HuH-7 (cell line): ENCODE results near the gene DDX41.
A peak's percentile ranks its signal among the peaks of the same experiment; 100 is the strongest.
"Not testable (repeated sequence)": the region's sequence is repeated elsewhere in the genome, so short reads cannot be mapped to it uniquely, and the experiment has no call there.

ENCODE experiments used
- DNase-seq: peaks from one replicate; pipeline ENCODE4 v3.0.0; 2011; ENCODE audit warnings: low spot score

Gene DDX41

GRCh38 chr5:177516601-177517568 is at the start of gene DDX41:
Gene DDX41, minus strand, starts transcription at chr5:177516961. Its CDS starts 16 bp downstream, at chr5:177516945.
- DNase-seq = peak; percentile 100

- no peak for DNase-seq
Observed at GRCh38 chr5:177565046-177565445, 48.3 kb upstream of the DDX41 start.

- not testable (repeated sequence) for DNase-seq
Observed at GRCh38 chr5:177559446-177559941, 42.7 kb upstream of the DDX41 start.

- no peak for DNase-seq
Observed at GRCh38 chr5:177557796-177558195, 41.0 kb upstream of the DDX41 start.

GRCh38 chr5:177557041-177557647 is 40.4 kb upstream of the DDX41 start:
- DNase-seq = peak; percentile 94

- no peak for DNase-seq
Observed at GRCh38 chr5:177555665-177556064, 38.9 kb upstream of the DDX41 start.

GRCh38 chr5:177555228-177555627 is 38.5 kb upstream of the DDX41 start:
- DNase-seq = no peak

- DNase-seq = peak; percentile 98
Observed at GRCh38 chr5:177554474-177555111, 37.8 kb upstream of the DDX41 start, which contains the start of gene FAM193B. Gene FAM193B, minus strand, starts transcription at chr5:177554563. Its CDS starts 105 bp downstream, at chr5:177554458.

GRCh38 chr5:177553671-177554429 is 37.1 kb upstream of the DDX41 start:
- peak; percentile 67 for DNase-seq

GRCh38 chr5:177552839-177553455 is 36.2 kb upstream of the DDX41 start:
- DNase-seq = no peak

GRCh38 chr5:177550122-177550521 is 33.4 kb upstream of the DDX41 start:
- no peak for DNase-seq

GRCh38 chr5:177548495-177548894 is 31.7 kb upstream of the DDX41 start:
- DNase-seq = no peak

- DNase-seq = no peak
Observed at GRCh38 chr5:177547736-177548135, 31.0 kb upstream of the DDX41 start.

GRCh38 chr5:177546258-177546741 is 29.5 kb upstream of the DDX41 start:
- DNase-seq = peak; percentile 46

- no peak for DNase-seq
Observed at GRCh38 chr5:177545487-177546257, 28.9 kb upstream of the DDX41 start.

- no peak for DNase-seq
Observed at GRCh38 chr5:177542816-177543465, 26.2 kb upstream of the DDX41 start.

- DNase-seq = no peak
Observed at GRCh38 chr5:177540438-177540837, 23.7 kb upstream of the DDX41 start.

GRCh38 chr5:177539411-177539810 is 22.6 kb upstream of the DDX41 start:
- no peak for DNase-seq

GRCh38 chr5:177538876-177539275 is 22.1 kb upstream of the DDX41 start:
- DNase-seq = no peak
